Right lobe of liver (tissue), 4 donors: ENCODE data around the gene HSF2BP.
"Not testable (repeated sequence)": the region's sequence is repeated elsewhere in the genome, so short reads cannot be mapped to it uniquely, and the experiment has no call there.

Experiments used
- CTCF ChIP-seq, 4 donors: fragments of 200-600 bp in 3 of 4; fragments of 450-650 bp in 1 of 4; IDR thresholded peaks; one replicate each; pipeline versions ENCODE4 v1.5.1 to v1.8.0; 2016 to 2022; ENCODE audit warnings: antibody characterized with exemption in 4 of 4, mild to moderate bottlenecking in 2 of 4
- POLR2A ChIP-seq: fragments of 450-650 bp; IDR thresholded peaks from one replicate; pipeline ENCODE4 v1.6.1; 2017; ENCODE audit warnings: antibody characterized with exemption, mild to moderate bottlenecking
- donor health status: DM: no; HTN: no; CAD: no.
- donor health status: DM: no; HTN: no; CAD: no.
- donor health status: DM: no; HTN: yes; CAD: no.

- TF ChIP-seq CTCF (IDR thresholded peaks at IDR 0.05); POLR2A: not testable (repeated sequence)
Measured at GRCh38 chr21:43517701-43518100, 141.6 kb downstream of the HSF2BP start.
